Neural progenitor cell (in vitro differentiated cells): ENCODE results near the gene CRCP. TPM values are rescaled to one million over a fixed set of nuclear protein-coding genes. Genes with fewer than 3 reads are reported as not detected.
"Not testable (repeated sequence)": the region's sequence is repeated elsewhere in the genome, so short reads cannot be mapped to it uniquely, and the experiment has no call there.

Experiments used
- DNase-seq: peaks from one replicate; pipeline ENCODE4 v3.0.0-alpha.2; 2016; ENCODE audit warnings: low spot score
- H2AFZ ChIP-seq: fragments of 200-600 bp; sonication (generic); replicated peaks from 2 replicates; pipeline ENCODE4 v1.6.1; 2016; ENCODE audit warnings: antibody characterized with exemption
- H3F3A ChIP-seq: fragments of 200-600 bp; sonication (generic); 2 replicates; pipeline ENCODE4 v1.6.1; 2016; ENCODE audit warnings: antibody characterized with exemption, low read depth
- H3K27ac ChIP-seq: fragments of 200-600 bp; sonication (generic); 2 replicates; pipeline ENCODE4 v1.5.1; 2016; ENCODE audit warnings: mild to moderate bottlenecking
- H3K27me3 ChIP-seq: fragments of 200-600 bp; sonication (generic); 2 replicates; pipeline ENCODE4 v1.6.1; 2016; ENCODE audit warnings: mild to moderate bottlenecking, moderate library complexity
- H3K36me3 ChIP-seq: fragments of 200-600 bp; sonication (generic); 2 replicates; pipeline ENCODE4 v1.5.1; 2016
- H3K4me1 ChIP-seq: fragments of 200-600 bp; sonication (generic); 2 replicates; pipeline ENCODE4 v1.6.1; 2016; ENCODE audit warnings: mixed run types
- H3K4me2 ChIP-seq: fragments of 200-600 bp; sonication (generic); 2 replicates; pipeline ENCODE4 v1.6.1; 2016
- H3K4me3 ChIP-seq: fragments of 200-600 bp; sonication (generic); 2 replicates; pipeline ENCODE4 v1.5.1; 2016
- H3K79me2 ChIP-seq: fragments of 200-600 bp; sonication (generic); 2 replicates; pipeline ENCODE4 v1.6.1; 2016; ENCODE audit warnings: low read depth
- H3K9ac ChIP-seq: fragments of 200-600 bp; sonication (generic); 2 replicates; pipeline ENCODE4 v1.6.1; 2016
- H3K9me3 ChIP-seq: fragments of 200-600 bp; sonication (generic); 2 replicates; pipeline ENCODE4 v1.5.1; 2016; ENCODE audit warnings: low read depth
- H4K20me1 ChIP-seq: fragments of 200-600 bp; sonication (generic); 2 replicates; pipeline ENCODE4 v1.6.1; 2016; ENCODE audit warnings: low read depth
- H3K27ac Mint-ChIP-seq: 3 replicates; pipeline ENCODE4 v1.8.0; 2021; ENCODE audit warnings: mixed read lengths
- H3K27me3 Mint-ChIP-seq: 2 replicates; pipeline ENCODE4 v1.8.0; 2022; ENCODE audit warnings: low read depth, mild to moderate bottlenecking, inconsistent platforms, moderate library complexity, mixed read lengths; ENCODE audit not compliant: insufficient read depth
- H3K36me3 Mint-ChIP-seq: 3 replicates; pipeline ENCODE4 v1.8.0; 2021; ENCODE audit warnings: mixed read lengths
- H3K4me1 Mint-ChIP-seq: 3 replicates; pipeline ENCODE4 v1.8.0; 2021; ENCODE audit warnings: mixed read lengths
- H3K4me3 Mint-ChIP-seq: 3 replicates; pipeline ENCODE4 v1.8.0; 2021; ENCODE audit warnings: mild to moderate bottlenecking, moderate library complexity, mixed read lengths
- H3K9me3 Mint-ChIP-seq: 3 replicates; pipeline ENCODE4 v1.8.0; 2020; ENCODE audit warnings: mixed read lengths
- CTCF ChIP-seq: fragments of 200-600 bp; sonication (generic); IDR thresholded peaks from 2 replicates; pipeline ENCODE4 v1.5.1; 2017; ENCODE audit warnings: antibody characterized with exemption, mild to moderate bottlenecking
- EZH2 ChIP-seq: fragments of 200-600 bp; sonication (generic); IDR thresholded peaks from 2 replicates; pipeline ENCODE4 v1.6.1; 2017; ENCODE audit warnings: antibody characterized with exemption, mild to moderate bottlenecking, moderate library complexity
- EZH2phosphoT487 ChIP-seq: fragments of 200-600 bp; sonication (generic); IDR thresholded peaks from 2 replicates; pipeline ENCODE4 v1.6.1; 2017; ENCODE audit warnings: antibody characterized with exemption
- total RNA-seq: library from RNA; depleted of rRNA; stranded (reverse); fragments of >200 nt; gene quantifications from 2 replicates; pipeline ENCODE4 v1.2.3, GENCODE V29; 2015; ENCODE audit warnings: low replicate concordance

Gene CRCP
- total RNA-seq, 1 donor from 2014 or later = 30.0 TPM

- H3K4me2 ChIP-seq = no peak overlapping the region
- peaks cover 6% of the 10 kb centered on the region for H3F3A ChIP-seq
- H3K79me2 ChIP-seq = no peaks in the 10 kb centered on the region
- H4K20me1 ChIP-seq = no peaks in the 10 kb centered on the region
- Mint-ChIP-seq H3K4me1 (peaks cover under 1% of the 10 kb centered on the region), H3K9me3 (no peaks in the 10 kb centered on the region), H3K27ac (no peak overlapping the region), H3K4me3 (no peak overlapping the region), H3K27me3 (no peaks in the 10 kb centered on the region), H3K36me3 (no peaks in the 10 kb centered on the region)
- TF ChIP-seq EZH2 (no peak), EZH2phosphoT487 (no peak), CTCF (no peak)
- H3K9me3 ChIP-seq = no peaks in the 10 kb centered on the region
- DNase-seq = no peak
- H3K4me3 ChIP-seq = no peak overlapping the region
- no peak overlapping the region for H3K9ac ChIP-seq
- no peak overlapping the region for H2AFZ ChIP-seq
- H3K36me3 ChIP-seq = no peaks in the 10 kb centered on the region
- H3K27ac ChIP-seq = no peak overlapping the region
- no peaks in the 10 kb centered on the region for H3K27me3 ChIP-seq
- H3K4me1 ChIP-seq = no peaks in the 10 kb centered on the region
These were observed 9.3 kb upstream of the CRCP start for GRCh38 chr7:66105263-66105748.

- not testable (repeated sequence) for H3K27me3 Mint-ChIP-seq, H3K4me2 ChIP-seq, DNase-seq, H3K4me1 Mint-ChIP-seq, H3K4me3 Mint-ChIP-seq, H2AFZ ChIP-seq, H3K9me3 ChIP-seq, H3K9me3 Mint-ChIP-seq, H4K20me1 ChIP-seq, H3K27ac ChIP-seq, H3K36me3 ChIP-seq, H3K9ac ChIP-seq, H3K4me3 ChIP-seq, H3F3A ChIP-seq, H3K36me3 Mint-ChIP-seq, H3K4me1 ChIP-seq, H3K27ac Mint-ChIP-seq, H3K27me3 ChIP-seq, H3K79me2 ChIP-seq
These were observed 6.2 kb upstream of the CRCP start for GRCh38 chr7:66108410-66108809.

DNA sequence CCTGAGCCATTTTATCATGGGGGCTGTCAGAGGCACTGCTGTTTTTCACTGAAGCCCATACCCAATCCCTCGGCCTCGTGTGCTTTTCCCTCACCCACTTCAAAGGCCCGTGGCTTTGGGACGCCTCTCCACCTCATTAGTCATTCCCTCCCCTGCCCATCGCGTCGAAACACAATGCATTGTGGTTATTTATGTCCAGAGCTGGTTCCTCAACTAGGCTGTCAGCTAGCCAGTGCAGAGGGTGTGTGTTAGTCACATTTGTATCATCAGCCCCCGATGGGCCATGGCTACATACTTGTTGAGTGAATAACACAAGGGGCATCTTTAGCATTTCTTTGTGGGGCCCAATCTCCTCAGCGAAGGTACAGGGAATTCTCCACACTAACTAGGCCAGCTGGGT, 3.8 kb upstream of the CRCP start:
- no peak overlapping the region for H3K27ac Mint-ChIP-seq
- Histone ChIP-seq H3K4me2 (no peak overlapping the region), H2AFZ (no peak overlapping the region)

GRCh38 chr7:66116680-66117420, 2.2 kb downstream of the CRCP start:
- H3K4me2 ChIP-seq, H3K9ac ChIP-seq: not testable (repeated sequence)

More for the DNA sequence above, 3.8 kb upstream of the CRCP start:
- Histone ChIP-seq H4K20me1 (no peaks in the 10 kb centered on the region), H3K9me3 (no peaks in the 10 kb centered on the region), H3K27ac (no peak overlapping the region), H3F3A (peaks cover 13% of the 10 kb centered on the region), H3K4me3 (no peak overlapping the region), H3K27me3 (no peaks in the 10 kb centered on the region), H3K36me3 (no peaks in the 10 kb centered on the region), H3K79me2 (peaks cover 8% of the 10 kb centered on the region), H3K4me1 (peaks cover 5% of the 10 kb centered on the region), H3K9ac (no peak overlapping the region)
- Mint-ChIP-seq H3K4me3 (no peak overlapping the region), H3K36me3 (peaks cover 2% of the 10 kb centered on the region), H3K27me3 (no peaks in the 10 kb centered on the region), H3K4me1 (peaks cover 4% of the 10 kb centered on the region), H3K9me3 (no peaks in the 10 kb centered on the region)
- TF ChIP-seq EZH2phosphoT487 (no peak), EZH2 (no peak), CTCF (no peak)
- no peak for DNase-seq

More at GRCh38 chr7:66116680-66117420, 2.2 kb downstream of the CRCP start:
- not testable (repeated sequence) for H3K9me3 Mint-ChIP-seq, H3K36me3 ChIP-seq, H3K27me3 Mint-ChIP-seq, H3K4me3 ChIP-seq, H3K4me1 ChIP-seq, H2AFZ ChIP-seq, H3K27me3 ChIP-seq, H3K27ac ChIP-seq, H3K36me3 Mint-ChIP-seq, DNase-seq, H3K9me3 ChIP-seq
- Mint-ChIP-seq H3K27ac (peak overlapping the region; percentile 65), H3K4me1 (peaks cover 16% of the 10 kb centered on the region), H3K4me3 (peak overlapping the region; percentile 79)
- Histone ChIP-seq H3K79me2 (peaks cover 66% of the 10 kb centered on the region), H3F3A (peaks cover 13% of the 10 kb centered on the region), H4K20me1 (peaks cover 22% of the 10 kb centered on the region)
